ENCODE measurements around the gene KIF19. TPM values are rescaled to one million over a fixed set of nuclear protein-coding genes. Genes with fewer than 3 reads are reported as not detected.

The KIF19 gene
- total RNA-seq, 1 experiment from 2014 or later: not detected

- CTCF ChIA-PET: interaction anchor here (1.0 kb wide), 1 partner anchor 63 kb away, joined by 3 read pairs; no protein-coding TSS in a partner anchor
- peaks cover 4% of the 10 kb centered on the region; the same call in 1 of the 2 replicates for H3K4me1 ChIP-seq (ENCODE audit: control insufficient read depth, insufficient read depth, low read length)
- H3K9me3 ChIP-seq (ENCODE audit: control insufficient read depth, insufficient read depth, low read depth, low read length): no peaks in the 10 kb centered on the region
- no peaks in the 10 kb centered on the region for H3K27me3 ChIP-seq (ENCODE audit: control insufficient read depth, insufficient read depth, low read length)
- ATAC-seq (no peak), DNase-seq (ENCODE audit: low read depth, low spot score) (no peak)
- in situ Hi-C loops (cut with HindIII; ENCODE audit: low pct_unique_long_range_greater_than_20kb, low sequenced_read_pairs) (no loop called here), intact Hi-C loops (cut with micrococcal nuclease; ENCODE audit: unreplicated experiment) (no loop called here)
- no peak overlapping the region for H3K4me3 ChIP-seq (ENCODE audit: low read depth in 2 of 2, low read length in 2 of 2)
- no TSS peak for BruUV-seq (replicated peaks)
- POLR2A ChIA-PET: no interaction called here
- TF ChIP-seq POLR2AphosphoS5 (IDR thresholded peaks at IDR 0.05; ENCODE audit: low read depth, low read length): no peak
- no peak for TF ChIP-seq REST (IDR thresholded peaks at IDR 0.05; ENCODE audit: insufficient read depth in 1 of 2, low read depth in 2 of 2, low read length in 1 of 2)
- no peaks in the 10 kb centered on the region for H3K36me3 ChIP-seq (ENCODE audit: control insufficient read depth, insufficient read depth, low read length)
- H3K27ac ChIP-seq (ENCODE audit: low read length): no peak overlapping the region
Observed at GRCh38 chr17:74297941-74298340, 28.1 kb upstream of the KIF19 start.

GRCh38 chr17:74298778-74299177 is 27.2 kb upstream of the KIF19 start:
- Histone ChIP-seq H3K27me3 (ENCODE audit: control insufficient read depth, insufficient read depth, low read length) (no peaks in the 10 kb centered on the region), H3K9me3 (ENCODE audit: control insufficient read depth, insufficient read depth, low read depth, low read length) (no peaks in the 10 kb centered on the region), H3K4me3 (ENCODE audit: low read depth in 2 of 2, low read length in 2 of 2) (no peak overlapping the region), H3K36me3 (ENCODE audit: control insufficient read depth, insufficient read depth, low read length) (no peaks in the 10 kb centered on the region), H3K27ac (ENCODE audit: low read length) (no peak overlapping the region), H3K4me1 (ENCODE audit: control insufficient read depth, insufficient read depth, low read length) (peaks cover 4% of the 10 kb centered on the region; the same call in 1 of the 2 replicates)
- BruUV-seq (replicated peaks): no TSS peak
- intact Hi-C loops (cut with micrococcal nuclease; ENCODE audit: unreplicated experiment) (no loop called here), in situ Hi-C loops (cut with HindIII; ENCODE audit: low pct_unique_long_range_greater_than_20kb, low sequenced_read_pairs) (no loop called here)
- POLR2A ChIA-PET: no interaction called here
- ATAC-seq (no peak), DNase-seq (ENCODE audit: low read depth, low spot score) (no peak)
- CTCF ChIA-PET: interaction anchor here (0.5 to 1.2 kb wide), 4 partner anchors 14 to 80 kb away, joined by 3 to 4 read pairs (median 3); no protein-coding TSS in a partner anchor
- TF ChIP-seq CTCF (IDR thresholded peaks at IDR 0.05) (no peak), TCF7L2 (IDR thresholded peaks at IDR 0.05; ENCODE audit: low read depth, low read length) (no peak), POLR2AphosphoS5 (IDR thresholded peaks at IDR 0.05; ENCODE audit: low read depth, low read length) (no peak), SIN3A (IDR thresholded peaks at IDR 0.05; ENCODE audit: borderline replicate concordance, insufficient read depth, low read depth, low read length) (no peak), REST (IDR thresholded peaks at IDR 0.05; ENCODE audit: insufficient read depth in 1 of 2, low read depth in 2 of 2, low read length in 1 of 2) (no peak)
